K562 (cell line): ENCODE measurements around the gene ABLIM1. TPM values are rescaled to one million over a fixed set of nuclear protein-coding genes. Genes with fewer than 3 reads are reported as not detected.

Source experiments
- JUNB ChIP-seq: fragments of 450-650 bp; formaldehyde crosslinking; conservative IDR thresholded peaks from 2 replicates; pipeline ENCODE4 v1.4.0; 2020; ENCODE audit warnings: mild to moderate bottlenecking
- MITF ChIP-seq: IDR thresholded peaks from 2 replicates; pipeline ENCODE4 v1.6.1; 2014; ENCODE audit warnings: antibody characterized with exemption
- REST ChIP-seq, 2 experiments: fragments of 450-650 bp; formaldehyde crosslinking in 1 of 2; IDR thresholded peaks; 2 replicates each; pipeline versions ENCODE4 v1.4.0 to v1.6.1; 2014 to 2020; ENCODE audit warnings: mild to moderate bottlenecking in 2 of 2, borderline replicate concordance in 1 of 2, low read depth in 1 of 2
- polyA plus RNA-seq, 8 experiments: library from polyadenylated mRNA; depleted of rRNA in 4 of 8; stranded (reverse) in 5 of 8; unstranded in 3 of 8; fragments of >200 nt; fragmentation: Nextera tagmentation in 2 of 8; fragmentation: Illumina TruSeq in 1 of 8; extraction: Ambion mirVana in 2 of 8; extraction: Trizol in 1 of 8; gene quantifications; 2 replicates each; pipeline versions ENCODE4 v1.2.1 to v1.2.3, GENCODE V29; 2011 to 2014; ENCODE audit warnings: inconsistent platforms in 1 of 8, missing spikeins in 1 of 8
- total RNA-seq, 7 experiments: library from RNA; depleted of rRNA in 6 of 7; stranded (reverse); fragments of >200 nt in 6 of 7; fragmentation: Illumina TruSeq in 2 of 7; extraction: Trizol in 2 of 7; gene quantifications; 2 replicates each; pipeline versions ENCODE4 v1.2.1 to v1.2.3, GENCODE V29; 2011 to 2021; ENCODE audit warnings: low replicate concordance in 1 of 7
- TF ChIP-seq, protein P1 (sequence below): sonication (generic); formaldehyde crosslinking; IDR thresholded peaks from 2 replicates; pipeline ENCODE4 v1.8.0; 2022; ENCODE audit warnings: missing genetic modification reagents, mild to moderate bottlenecking, borderline replicate concordance

Gene ABLIM1
- total and polyA plus RNA-seq, 9 of the 15 experiments (the other 6 are each of a cell fraction or from before 2014, with no cell fraction given) = 0.07 to 0.49 (median 0.14) TPM; not detected in 6

- TF ChIP-seq REST (IDR thresholded peaks at IDR 0.05; ENCODE audit: borderline replicate concordance) (no peak), REST (CRISPR knock-in tag; IDR thresholded peaks at IDR 0.05; ENCODE audit: low read depth) (no peak), MITF (no peak), JUNB (no peak)
- TF ChIP-seq, protein P1, sequence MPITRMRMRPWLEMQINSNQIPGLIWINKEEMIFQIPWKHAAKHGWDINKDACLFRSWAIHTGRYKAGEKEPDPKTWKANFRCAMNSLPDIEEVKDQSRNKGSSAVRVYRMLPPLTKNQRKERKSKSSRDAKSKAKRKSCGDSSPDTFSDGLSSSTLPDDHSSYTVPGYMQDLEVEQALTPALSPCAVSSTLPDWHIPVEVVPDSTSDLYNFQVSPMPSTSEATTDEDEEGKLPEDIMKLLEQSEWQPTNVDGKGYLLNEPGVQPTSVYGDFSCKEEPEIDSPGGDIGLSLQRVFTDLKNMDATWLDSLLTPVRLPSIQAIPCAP (CRISPR knock-in tag) = no peak
Measured at GRCh38 chr10:114635101-114635500, 23.0 kb downstream of the ABLIM1 start (continued).
